ENCODE measurements around the gene ZNF93. TPM values are rescaled to one million over a fixed set of nuclear protein-coding genes. Genes with fewer than 3 reads are reported as not detected.
A peak's percentile ranks its signal among the peaks of the same experiment; 100 is the strongest.
"Not testable (repeated sequence)": the region's sequence is repeated elsewhere in the genome, so short reads cannot be mapped to it uniquely, and the experiment has no call there.

Gene ZNF93
- total RNA-seq, 1 donor from 2014 or later: 30.4 TPM

- DNase-seq (ENCODE audit: low spot score): no peak
- H3K27ac Mint-ChIP-seq (ENCODE audit: unreplicated experiment): no peak overlapping the region
- H3K4me1 Mint-ChIP-seq (ENCODE audit: unreplicated experiment): no peaks in the 10 kb centered on the region
- no peak overlapping the region for H3K4me3 Mint-ChIP-seq (ENCODE audit: unreplicated experiment)
- H3K36me3 Mint-ChIP-seq (ENCODE audit: low read depth, unreplicated experiment): peaks cover 59% of the 10 kb centered on the region
- TF ChIP-seq CTCF (IDR thresholded peaks at IDR 0.05; ENCODE audit: unreplicated experiment): no peak
- peaks cover 8% of the 10 kb centered on the region for H3K9me3 Mint-ChIP-seq (ENCODE audit: unreplicated experiment)
- no peaks in the 10 kb centered on the region for H3K27me3 Mint-ChIP-seq (ENCODE audit: unreplicated experiment)
Measured at GRCh38 chr19:19884583-19884982, 16.2 kb upstream of the ZNF93 start.

GRCh38 chr19:19892055-19892941 is 8.4 kb upstream of the ZNF93 start:
- Mint-ChIP-seq H3K9me3 (ENCODE audit: unreplicated experiment) (peaks cover 51% of the 10 kb centered on the region), H3K36me3 (ENCODE audit: low read depth, unreplicated experiment) (peaks cover 73% of the 10 kb centered on the region), H3K4me3 (ENCODE audit: unreplicated experiment) (peak overlapping the region; percentile 86)
- not testable (repeated sequence) for H3K27ac Mint-ChIP-seq (ENCODE audit: unreplicated experiment); DNase-seq (ENCODE audit: low spot score); H3K4me1 Mint-ChIP-seq (ENCODE audit: unreplicated experiment); H3K27me3 Mint-ChIP-seq (ENCODE audit: unreplicated experiment)

- Mint-ChIP-seq H3K4me1 (ENCODE audit: unreplicated experiment) (peaks cover 25% of the 10 kb centered on the region), H3K27me3 (ENCODE audit: unreplicated experiment) (peaks cover 15% of the 10 kb centered on the region), H3K4me3 (ENCODE audit: unreplicated experiment) (peak overlapping the region; percentile 97), H3K9me3 (ENCODE audit: unreplicated experiment) (peaks cover 25% of the 10 kb centered on the region), H3K27ac (ENCODE audit: unreplicated experiment) (peak overlapping the region; percentile 99), H3K36me3 (ENCODE audit: low read depth, unreplicated experiment) (peaks cover 43% of the 10 kb centered on the region)
- TF ChIP-seq CTCF (IDR thresholded peaks at IDR 0.05; ENCODE audit: unreplicated experiment): no peak
- peak; percentile 13 for DNase-seq (ENCODE audit: low spot score)
Measured at GRCh38 chr19:19900139-19900728, 512 bp upstream of the ZNF93 start.

- not testable (repeated sequence) for H3K27ac Mint-ChIP-seq (ENCODE audit: unreplicated experiment); H3K9me3 Mint-ChIP-seq (ENCODE audit: unreplicated experiment); H3K27me3 Mint-ChIP-seq (ENCODE audit: unreplicated experiment); DNase-seq (ENCODE audit: low spot score); H3K4me3 Mint-ChIP-seq (ENCODE audit: unreplicated experiment)
- H3K36me3 Mint-ChIP-seq (ENCODE audit: low read depth, unreplicated experiment): peaks cover 28% of the 10 kb centered on the region
- H3K4me1 Mint-ChIP-seq (ENCODE audit: unreplicated experiment): peaks cover 29% of the 10 kb centered on the region
Measured at GRCh38 chr19:19907551-19907950, 6.8 kb downstream of the ZNF93 start.

GRCh38 chr19:19909654-19910053 is 8.9 kb downstream of the ZNF93 start:
- H3K36me3 Mint-ChIP-seq (ENCODE audit: low read depth, unreplicated experiment): peaks cover 24% of the 10 kb centered on the region
- H3K4me3 Mint-ChIP-seq (ENCODE audit: unreplicated experiment): no peak overlapping the region
- peaks cover 19% of the 10 kb centered on the region for H3K4me1 Mint-ChIP-seq (ENCODE audit: unreplicated experiment)

More at GRCh38 chr19:19909654-19910053, 8.9 kb downstream of the ZNF93 start:
- TF ChIP-seq CTCF (IDR thresholded peaks at IDR 0.05; ENCODE audit: unreplicated experiment): no peak
- H3K9me3 Mint-ChIP-seq (ENCODE audit: unreplicated experiment): no peaks in the 10 kb centered on the region
- H3K27ac Mint-ChIP-seq (ENCODE audit: unreplicated experiment): no peak overlapping the region
- no peaks in the 10 kb centered on the region for H3K27me3 Mint-ChIP-seq (ENCODE audit: unreplicated experiment)
- DNase-seq (ENCODE audit: low spot score): no peak

Data from endothelial cell (in vitro differentiated cells).